NK-92 treated with Interleukin-12 subunit alpha and Interleukin-12 subunit beta, amount 100 ng/mL, for 24 hours (cell line): ENCODE data around the gene RARA.
A peak's percentile ranks its signal among the peaks of the same experiment; 100 is the strongest.

ENCODE experiments used
- DNase-seq: peaks from one replicate; lab custom pipeline; 2025; lab: John Stamatoyannopoulos, UW

RARA gene

DNA sequence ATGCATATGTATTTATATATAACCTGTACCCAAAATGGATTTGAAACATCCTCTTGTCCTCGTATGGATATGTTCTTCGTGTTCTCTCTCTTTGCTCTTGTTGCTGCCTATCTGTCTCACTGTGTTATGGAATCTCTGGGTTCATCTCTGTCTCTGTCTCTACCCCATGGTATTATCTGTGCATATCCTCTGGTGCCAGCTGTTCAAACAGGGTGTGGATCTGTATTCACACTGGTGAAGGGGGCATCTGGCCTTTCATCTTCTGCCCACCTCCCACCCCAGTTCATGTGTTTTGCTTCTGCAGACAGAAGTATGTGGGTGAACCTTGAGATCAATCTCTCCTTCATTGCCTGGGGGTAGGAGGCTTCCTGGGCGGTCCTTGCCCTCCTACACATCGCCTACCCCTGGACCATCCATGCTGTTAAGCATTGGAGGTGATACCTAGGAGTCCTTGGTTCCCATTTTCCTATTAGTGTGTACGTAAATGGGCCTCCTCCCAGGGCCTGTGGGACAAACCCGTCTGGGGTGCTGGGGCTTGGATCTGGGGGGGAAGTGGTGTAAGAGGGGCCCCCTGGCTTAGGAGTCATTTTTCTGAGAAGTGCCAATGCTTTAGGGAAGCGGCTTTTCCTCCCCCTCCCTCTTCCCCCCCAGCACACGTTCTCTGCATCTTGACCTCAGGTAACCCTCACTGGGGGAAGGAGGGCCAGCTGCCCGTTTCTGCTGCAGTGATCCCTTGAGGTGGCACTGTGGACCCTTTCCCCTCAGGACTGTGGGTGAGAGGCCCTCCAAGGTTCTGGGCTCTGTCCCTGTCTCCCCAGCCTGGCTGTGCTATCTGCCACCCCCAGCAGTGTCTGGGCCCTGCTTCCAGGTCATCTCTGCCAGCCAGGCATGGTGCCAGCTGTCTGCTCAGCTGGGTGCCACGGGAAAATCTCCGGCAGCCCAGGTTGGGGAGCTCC lies 21.1 kb downstream of the RARA start:
- DNase-seq = no peak

DNA sequence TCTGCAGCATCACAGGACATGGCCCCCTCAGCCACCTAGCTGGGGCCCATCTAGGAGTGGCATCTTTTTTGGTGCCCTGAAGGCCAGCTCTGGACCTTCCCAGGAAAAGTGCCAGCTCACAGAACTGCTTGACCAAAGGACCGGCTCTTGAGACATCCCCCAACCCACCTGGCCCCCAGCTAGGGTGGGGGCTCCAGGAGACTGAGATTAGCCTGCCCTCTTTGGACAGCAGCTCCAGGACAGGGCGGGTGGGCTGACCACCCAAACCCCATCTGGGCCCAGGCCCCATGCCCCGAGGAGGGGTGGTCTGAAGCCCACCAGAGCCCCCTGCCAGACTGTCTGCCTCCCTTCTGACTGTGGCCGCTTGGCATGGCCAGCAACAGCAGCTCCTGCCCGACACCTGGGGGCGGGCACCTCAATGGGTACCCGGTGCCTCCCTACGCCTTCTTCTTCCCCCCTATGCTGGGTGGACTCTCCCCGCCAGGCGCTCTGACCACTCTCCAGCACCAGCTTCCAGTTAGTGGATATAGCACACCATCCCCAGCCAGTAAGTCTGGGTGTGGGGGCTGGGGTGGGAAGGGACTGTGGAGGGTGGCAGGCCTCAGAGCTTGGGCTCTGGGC lies 22.0 kb downstream of the RARA start:
- DNase-seq = no peak

DNA sequence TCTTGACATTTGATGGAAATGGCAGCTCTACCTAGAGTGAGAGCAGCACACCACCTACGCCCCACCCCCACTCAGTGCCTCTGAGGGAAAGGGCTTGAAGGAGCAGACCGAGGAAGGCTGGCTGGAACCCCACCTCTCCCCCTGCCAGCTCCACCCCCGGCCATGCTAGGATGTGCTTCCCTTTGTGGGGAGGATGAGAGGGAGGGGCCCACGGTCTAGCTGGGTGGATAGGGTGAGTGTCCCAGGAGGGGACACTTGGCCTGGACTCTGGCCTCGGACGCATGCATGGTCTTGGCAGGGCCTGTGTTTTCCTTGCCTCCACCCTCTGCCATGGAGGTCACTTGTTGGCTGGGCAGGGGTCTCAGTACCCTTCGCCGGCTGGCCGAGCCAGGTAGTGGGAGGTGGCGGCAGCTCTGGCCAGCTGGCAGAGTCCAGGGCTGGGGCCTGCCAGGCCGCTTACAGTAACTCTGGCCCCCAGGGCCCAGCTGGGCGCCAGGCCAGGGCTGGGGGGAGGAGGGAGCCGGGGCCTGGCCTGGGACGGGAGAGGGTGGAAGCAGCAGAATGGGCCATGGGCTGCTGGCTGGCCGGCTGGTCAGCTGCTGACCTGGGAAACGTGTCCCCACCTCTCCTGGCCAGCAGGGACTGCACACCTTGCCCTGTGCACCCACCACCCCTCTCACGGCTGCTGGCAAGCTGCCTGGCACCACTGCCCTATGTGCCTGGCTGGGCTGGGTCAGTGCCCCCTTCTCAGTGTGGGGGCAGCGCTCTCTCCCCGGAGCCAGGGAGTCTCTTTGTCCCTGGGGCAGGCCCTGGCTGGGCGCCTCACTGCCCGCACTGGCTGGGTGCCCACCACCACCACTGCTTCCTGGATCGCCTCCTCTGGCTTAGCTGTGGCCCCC lies 23.0 kb downstream of the RARA start:
- DNase-seq = no peak

DNA sequence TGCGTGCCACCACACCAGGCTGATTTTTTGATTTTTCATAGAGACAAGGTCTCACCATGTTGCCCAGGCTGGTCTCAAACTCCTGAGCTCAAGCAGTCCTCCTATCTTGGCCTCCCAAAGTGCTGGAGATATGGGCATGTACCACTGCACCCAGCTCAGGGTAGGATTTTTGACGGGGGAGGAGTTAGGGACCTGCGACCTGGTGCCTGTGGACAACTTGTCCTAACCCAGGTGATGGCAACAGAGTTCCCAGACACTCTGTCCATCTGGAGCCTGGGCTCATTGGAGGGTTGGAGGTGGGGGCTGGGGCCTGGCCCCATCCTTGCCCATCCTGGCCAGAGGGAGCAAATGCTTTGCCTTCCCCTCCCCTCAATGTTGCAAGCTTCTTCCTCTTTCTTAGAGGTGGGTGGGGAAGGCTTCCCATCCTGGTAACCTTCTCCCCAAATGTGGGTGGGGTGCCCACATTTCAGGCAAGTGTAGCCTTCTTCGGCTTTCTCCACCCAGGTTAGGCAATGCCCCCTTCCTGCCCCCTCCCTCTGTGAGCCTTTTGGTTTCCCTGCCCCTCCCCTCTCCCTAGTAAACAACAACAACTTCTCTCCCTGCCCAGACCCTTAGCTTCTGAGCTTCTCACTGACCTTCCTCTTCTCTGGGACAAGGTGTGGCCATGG lies 24.9 kb downstream of the RARA start:
- no peak for DNase-seq

DNA sequence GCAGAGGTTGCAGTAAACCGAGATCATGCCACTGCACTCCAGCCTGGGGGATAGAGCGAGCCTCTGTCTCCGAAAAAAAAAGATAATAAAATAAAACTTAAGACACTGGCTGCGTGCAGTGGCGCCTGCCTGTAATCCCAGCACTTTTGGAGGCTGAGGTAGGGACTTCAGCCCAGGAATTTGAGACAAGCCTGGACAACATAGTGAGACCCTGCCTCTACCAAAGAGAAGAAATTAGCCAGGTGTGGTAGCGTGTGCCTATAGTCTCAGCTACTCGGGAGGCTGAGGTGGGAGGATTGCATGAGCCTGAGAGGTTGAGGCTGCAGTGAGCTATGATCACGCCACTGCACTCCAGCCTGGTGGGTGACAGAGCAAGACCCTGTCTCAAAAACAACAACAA lies 26.6 kb downstream of the RARA start:
- no peak for DNase-seq

DNA sequence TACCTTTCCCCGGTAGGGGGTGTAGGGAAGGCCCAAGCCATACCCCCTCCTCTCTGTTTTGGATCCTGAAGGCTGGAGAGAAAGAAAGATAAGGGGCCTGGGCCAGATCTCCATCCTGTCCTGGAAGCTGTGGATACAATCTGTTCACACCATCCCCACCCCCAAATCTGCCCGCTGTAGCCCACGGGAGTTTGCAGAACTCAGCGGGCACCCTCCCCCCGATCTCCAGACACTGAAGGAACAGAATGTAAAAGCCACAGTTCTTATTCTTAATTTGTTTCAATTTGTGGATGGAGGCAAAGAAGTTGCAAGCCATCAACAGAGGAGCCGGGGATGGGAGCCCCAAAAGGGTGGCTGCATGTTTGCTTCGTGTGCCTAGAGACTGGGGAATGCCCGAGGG lies 28.4 kb downstream of the RARA start:
- no peak for DNase-seq

DNA sequence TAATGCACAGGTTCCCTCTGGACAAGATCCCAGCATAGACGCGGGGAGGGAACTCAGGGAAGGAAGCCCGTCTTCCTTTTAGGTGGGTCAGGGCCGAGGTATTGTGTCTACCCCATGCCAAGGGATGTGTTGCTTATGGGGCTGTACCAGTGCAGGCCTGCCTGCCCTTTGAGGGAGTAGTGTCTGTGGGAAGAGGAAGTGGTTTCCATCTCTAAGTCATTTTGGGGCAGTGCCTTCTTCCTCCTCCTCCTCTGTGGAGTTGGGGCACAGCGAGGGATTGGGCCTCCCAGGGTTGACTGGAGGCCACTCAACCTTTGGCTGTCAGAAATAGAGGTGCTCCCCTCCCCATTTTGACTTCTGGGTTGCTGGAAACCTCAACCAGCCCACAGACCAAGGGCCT lies 29.1 kb downstream of the RARA start:
- no peak for DNase-seq

DNA sequence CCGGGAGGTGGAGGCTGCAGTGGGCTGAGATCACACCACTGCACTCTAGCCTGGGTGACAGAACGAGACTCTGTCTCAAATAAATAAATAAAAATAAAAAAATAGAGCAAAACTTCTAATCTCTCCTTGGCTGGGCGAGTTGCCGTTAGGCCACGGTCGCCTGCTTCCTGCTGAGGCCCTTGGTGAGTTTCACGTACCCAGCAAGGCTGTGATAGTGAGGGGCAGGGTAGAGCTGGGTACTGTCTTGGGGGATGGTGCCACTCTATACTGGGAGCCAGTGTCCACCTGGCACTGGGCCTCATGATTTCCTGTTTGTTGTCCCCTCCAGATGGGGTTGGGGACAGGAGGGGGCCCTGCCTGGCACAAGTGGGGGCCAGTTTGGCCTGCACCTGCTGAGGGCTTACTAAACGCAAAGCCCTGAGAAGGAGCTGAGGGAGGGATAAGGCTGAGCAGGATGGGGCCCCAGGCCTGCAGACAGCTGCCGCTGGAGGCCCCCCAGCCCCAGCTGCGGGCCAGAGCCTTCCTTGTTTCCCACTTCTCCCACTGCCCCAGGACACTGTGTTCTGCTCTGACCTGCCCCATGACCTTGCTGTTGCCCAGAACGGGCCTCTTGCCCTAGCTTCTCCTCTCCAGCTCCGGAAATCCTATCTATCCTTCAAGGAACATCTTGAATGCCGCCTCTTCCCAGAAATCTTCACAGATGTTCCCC lies 30.1 kb downstream of the RARA start:
- DNase-seq = no peak

DNA sequence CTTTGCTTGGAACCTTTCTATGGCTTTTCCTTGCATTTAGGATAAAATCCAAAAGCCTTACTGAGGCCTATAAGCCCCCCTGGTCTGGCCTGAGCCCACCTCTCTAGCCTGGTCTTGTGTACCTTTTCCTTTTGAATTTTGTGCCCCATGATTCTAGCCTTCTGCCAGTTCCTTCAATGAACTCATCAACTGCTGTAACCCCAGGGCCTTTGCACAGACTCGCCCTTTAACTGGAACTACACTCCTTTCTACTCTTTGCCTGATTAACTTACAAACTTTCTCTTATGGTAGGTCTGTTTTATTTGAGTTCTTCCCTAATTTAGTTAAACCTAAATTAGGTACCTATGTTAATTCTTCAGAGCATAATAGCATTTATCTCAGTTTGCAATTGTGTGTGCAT lies 31.3 kb downstream of the RARA start:
- DNase-seq = no peak

DNA sequence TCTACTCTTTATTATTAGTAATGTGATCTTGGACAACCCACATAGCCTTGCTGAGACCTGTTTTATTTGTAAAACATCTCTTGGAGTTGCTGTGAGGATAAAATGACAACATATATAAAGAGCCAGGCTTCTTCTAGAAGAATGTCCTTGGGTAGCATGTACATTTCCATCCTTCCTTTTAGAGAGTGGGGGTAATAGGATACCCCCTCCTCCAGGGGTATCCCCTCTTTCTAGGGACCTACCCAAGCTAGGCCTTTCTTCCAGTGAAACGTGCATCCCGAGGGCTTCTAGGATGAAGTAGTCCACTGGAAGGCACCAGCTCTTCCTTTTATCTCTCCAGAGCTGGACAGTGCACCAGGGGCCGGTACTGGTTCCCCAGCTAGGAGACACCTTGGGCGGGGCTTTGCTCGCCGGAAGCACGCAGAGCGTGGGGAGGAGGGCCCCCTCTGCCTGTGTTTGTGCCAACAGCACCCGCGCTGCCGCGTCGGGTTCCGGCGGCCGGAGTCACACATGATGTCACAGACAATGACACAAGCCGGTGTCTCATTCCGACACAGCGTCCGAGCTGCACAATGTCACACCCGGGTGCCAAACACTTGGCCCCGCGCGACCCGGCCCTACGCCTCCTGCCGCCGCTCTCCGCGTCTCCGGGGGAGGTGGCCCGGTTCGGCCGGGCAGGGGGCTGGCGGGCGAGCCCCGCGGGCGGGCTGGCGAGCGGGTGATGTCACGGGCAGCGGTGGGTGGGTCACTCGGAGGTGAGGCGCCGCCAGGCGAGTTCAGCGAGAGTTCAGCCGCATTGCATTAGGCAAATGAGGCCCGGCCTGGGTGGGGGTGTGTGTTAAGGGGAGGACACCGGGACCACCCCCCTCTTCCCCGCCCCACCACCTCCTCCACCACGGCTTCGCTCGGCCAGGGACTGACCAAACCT lies 32.2 kb downstream of the RARA start:
- DNase-seq = peak; percentile 89

DNA sequence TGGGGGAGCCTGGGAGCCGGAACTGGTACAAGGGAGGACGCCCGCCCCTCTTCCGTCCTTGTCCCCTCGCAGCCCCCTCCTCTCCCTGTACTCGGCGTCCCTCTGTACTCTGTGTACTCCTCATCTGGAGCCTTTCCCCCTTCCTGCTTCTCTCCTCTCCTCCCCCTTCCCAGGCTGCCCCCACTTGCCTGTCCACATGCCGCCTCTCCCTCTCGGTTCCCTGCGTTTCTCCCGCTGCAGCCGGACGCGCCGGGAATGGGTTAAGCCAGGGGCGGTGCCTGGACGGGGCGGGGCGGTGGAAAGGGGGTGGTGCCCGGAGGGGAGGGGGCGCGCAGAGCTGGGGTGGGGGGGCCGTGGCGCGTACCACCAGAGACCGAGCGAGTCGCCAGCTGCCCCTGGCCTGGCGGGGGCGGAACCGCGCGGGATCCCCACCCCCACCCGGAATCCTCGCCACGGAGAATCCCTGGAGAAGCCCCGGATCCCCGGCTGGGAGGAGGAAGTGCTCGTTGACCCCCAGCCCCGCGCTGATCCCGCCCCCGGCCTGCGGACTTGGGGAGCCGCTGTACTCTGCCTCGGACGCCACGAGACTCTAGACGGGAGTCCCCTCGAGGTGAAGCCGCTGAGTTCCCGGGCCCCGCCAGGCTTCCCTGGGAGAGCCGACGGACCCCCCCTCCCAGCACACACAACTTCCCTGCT lies 33.0 kb downstream of the RARA start:
- DNase-seq = no peak

DNA sequence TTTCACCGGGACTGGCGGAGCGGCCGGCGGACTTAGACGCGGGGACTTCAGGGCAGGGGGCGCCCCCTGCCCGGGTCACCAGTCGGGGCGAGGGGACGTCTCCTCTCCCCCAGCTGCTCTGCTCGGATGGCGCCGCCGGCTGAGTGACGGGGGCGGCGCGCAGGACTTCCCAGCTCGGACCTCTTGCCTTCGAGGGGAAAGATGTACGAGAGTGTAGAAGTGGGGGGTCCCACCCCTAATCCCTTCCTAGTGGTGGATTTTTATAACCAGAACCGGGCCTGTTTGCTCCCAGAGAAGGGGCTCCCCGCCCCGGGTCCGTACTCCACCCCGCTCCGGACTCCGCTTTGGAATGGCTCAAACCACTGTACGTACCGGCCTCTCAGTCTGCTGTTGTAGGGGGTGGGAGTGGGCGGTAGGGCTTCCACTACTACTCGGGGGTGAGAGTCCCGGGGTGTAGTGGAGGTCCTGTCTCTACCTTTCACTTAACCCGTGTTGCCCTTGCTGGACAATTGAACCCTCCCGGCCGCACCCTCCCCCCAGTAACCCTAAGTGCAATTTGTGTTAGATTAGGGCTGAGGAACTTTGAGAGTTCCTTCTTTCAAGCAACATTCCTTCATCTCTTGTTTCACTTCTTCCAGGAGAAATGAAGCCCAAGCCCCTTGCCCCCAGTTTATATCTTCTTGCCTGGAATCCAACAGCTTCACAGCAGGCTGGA lies 33.7 kb downstream of the RARA start:
- DNase-seq = no peak

DNA sequence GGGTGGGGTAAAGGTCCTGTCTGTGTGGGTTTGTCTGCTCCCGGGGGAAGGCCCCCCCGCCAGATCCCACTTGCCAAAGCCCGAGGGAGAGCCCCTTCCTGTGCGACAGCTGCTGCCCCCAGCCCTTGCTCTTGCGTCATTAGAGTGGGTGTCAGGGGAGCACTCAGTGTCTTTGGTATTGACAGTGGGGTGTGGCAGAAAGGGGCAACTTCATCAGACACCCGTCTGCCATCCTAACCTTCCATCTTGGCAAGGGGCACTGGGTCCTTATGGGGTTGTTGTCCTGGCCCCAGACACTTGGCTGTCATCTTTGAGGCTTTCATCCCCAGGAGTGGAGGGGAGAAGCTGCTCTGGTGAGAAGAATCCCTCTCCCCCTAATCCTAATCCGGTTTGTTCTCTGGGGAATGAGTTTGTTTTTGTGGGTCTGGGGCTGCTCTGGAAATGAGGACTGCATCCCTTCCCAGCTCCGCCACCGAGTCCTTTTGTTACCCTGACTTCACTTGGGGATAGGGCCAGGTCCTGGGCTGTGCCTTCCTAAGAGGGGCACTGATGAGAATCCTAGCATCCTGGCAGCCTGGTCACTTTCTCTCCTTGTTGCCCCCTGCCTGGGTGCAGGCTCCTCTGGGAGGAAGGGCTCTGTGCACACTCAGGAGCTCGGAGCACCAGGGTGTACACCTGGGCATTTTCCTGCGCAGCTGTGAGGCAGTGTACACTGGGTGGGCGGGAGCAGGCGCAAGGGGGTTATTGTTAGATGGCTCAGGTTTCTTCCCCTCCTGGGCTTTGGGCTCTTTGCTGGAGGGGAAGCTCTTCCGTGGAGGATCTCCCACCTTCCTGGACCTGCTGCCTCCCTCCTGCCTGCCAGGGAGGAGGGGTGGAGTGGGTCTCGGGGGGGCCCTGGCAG lies 34.5 kb downstream of the RARA start:
- no peak for DNase-seq

DNA sequence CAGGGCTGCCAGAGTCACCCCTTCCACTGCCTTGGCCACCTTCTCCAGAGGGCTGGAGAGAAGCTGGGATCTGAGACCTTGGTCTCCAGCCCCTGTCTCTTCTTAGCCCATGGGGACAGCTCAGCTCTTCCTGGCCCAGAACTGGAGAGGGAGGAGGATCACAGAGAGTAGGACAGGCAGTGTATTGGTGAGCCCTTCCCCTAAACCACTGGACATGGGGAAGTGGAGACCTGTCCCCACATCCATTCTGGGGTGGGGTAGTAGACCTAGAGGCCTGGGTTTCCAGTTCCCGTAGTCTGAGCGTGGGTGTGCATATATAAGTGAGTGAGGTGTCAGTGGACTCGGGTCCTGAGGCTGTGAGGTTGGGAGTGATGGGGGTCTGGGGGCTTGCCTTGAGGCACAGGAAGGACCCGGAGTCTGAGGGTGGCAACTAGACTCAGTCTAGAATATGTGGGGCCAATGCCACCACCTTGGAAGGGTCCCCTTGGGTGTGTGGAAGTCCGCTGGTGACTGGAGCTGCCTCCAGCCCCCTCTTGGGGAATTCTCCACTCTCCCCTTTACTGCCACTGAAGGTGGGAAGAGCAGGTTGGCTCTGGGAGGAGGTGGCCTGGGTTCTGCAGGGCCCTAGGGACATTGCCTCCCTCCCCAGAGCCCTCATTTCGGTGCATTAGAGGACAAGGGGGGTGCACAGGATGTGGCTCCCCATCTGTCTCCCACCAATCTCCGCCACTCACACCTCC lies 35.6 kb downstream of the RARA start:
- no peak for DNase-seq

DNA sequence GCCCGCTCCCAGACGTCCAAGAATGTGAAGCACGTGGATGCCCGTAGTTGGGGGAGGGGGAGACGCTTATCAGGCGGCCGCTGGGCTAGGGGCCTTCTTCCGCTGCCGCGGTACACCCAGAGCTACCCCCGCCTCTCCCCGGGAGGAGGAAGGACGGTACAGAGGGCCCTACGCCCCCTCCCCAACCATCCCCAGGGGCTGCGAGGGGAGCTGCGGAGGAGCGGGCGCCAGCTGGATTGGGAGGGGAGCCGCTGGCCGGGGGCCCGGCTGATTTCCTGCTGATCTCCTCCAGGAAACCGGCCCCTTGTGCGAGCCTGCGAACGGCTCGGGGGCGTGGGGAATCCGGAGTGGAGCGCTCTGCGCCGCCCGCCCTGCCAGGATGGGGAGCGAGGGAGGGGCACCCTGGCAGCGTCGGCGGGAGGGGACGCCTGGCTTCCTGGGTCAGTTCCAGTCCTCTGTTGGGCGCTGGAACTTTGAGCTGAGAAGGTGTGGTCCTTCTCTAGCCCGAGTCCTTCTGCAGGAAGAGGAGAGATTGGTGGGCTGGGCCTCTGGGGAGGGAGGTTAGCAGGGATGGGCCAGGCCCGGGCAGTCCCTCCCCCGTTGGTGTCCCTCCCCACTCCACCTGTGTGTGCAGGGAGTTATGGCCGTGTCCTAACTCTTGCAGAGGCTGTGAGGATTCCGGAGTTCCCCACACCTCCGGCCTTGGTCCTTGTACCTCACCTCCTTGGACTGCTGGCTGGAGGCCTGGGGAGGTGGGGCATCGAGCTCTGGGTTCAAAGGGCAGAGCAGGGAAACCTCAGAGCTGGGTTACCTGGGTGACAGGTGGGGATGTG lies 36.4 kb downstream of the RARA start:
- DNase-seq = no peak
